Kidney (tissue), 14 donors: ENCODE results near the gene MAD1L1. TPM values are rescaled to one million over a fixed set of nuclear protein-coding genes. Genes with fewer than 3 reads are reported as not detected.
A peak's percentile ranks its signal among the peaks of the same experiment; 100 is the strongest.

Experiments used
- DNase-seq, 5 donors: peaks; one replicate each; pipeline ENCODE4 v3.0.0-alpha.2; 2013 to 2020
- FAIRE-seq: peaks from 2 replicates; lab custom pipeline; 2012; peaks lifted over from hg19 to GRCh38; lab: Jason Lieb, UNC
- H3K27ac ChIP-seq, 2 donors: one replicate each; pipeline ENCODE4 v1.7.0; 2013; ENCODE audit warnings: low read depth in 2 of 2, low read length in 2 of 2, inconsistent platforms in 1 of 2
- H3K27me3 ChIP-seq: one replicate; pipeline ENCODE4 v1.7.1; 2013; ENCODE audit warnings: low read length, inconsistent platforms; ENCODE audit not compliant: control insufficient read depth, insufficient read depth
- H3K36me3 ChIP-seq, 3 donors: one replicate each; pipeline versions ENCODE4 v1.7.0 to v1.7.1; 2013; ENCODE audit warnings: low read length in 3 of 3, control low read depth in 1 of 3, inconsistent platforms in 1 of 3; ENCODE audit not compliant: insufficient read depth in 3 of 3, control insufficient read depth in 2 of 3
- H3K4me1 ChIP-seq, 3 donors: one replicate each; pipeline versions ENCODE4 v1.7.0 to v1.7.1; 2013; ENCODE audit warnings: low read length in 3 of 3, inconsistent platforms in 1 of 3, low read depth in 1 of 3; ENCODE audit not compliant: control insufficient read depth in 2 of 3, insufficient read depth in 2 of 3
- H3K4me3 ChIP-seq, 3 donors: one replicate each; pipeline versions ENCODE4 v1.7.0 to v1.8.1; 2013; ENCODE audit warnings: low read length in 3 of 3, control low read depth in 1 of 3, inconsistent platforms in 1 of 3
- H3K9ac ChIP-seq, 3 donors: one replicate each; pipeline versions ENCODE4 v1.7.0 to v1.7.1; 2013; ENCODE audit warnings: low read length in 3 of 3, control low read depth in 1 of 3, inconsistent platforms in 1 of 3
- H3K9me3 ChIP-seq, 3 donors: one replicate each; pipeline versions ENCODE4 v1.7.0 to v1.7.1; 2013; ENCODE audit warnings: low read length in 3 of 3, control low read depth in 1 of 3, inconsistent platforms in 1 of 3; ENCODE audit not compliant: control insufficient read depth in 2 of 3, insufficient read depth in 1 of 3
- CTCF ChIP-seq: IDR thresholded peaks from 3 replicates; pipeline ENCODE4 v1.5.1; 2012; ENCODE audit warnings: mild to moderate bottlenecking, moderate library complexity, borderline replicate concordance; ENCODE audit not compliant: insufficient read depth; ENCODE audit errors: extremely low read depth
- intact Hi-C: fragments of 100-400 bp; cut with DNase I; formaldehyde crosslinking; loops from one replicate; pipeline ENCODE4 v1.11.1; 2022
- polyA plus RNA-seq: library from polyadenylated mRNA; stranded (reverse); fragments of 350-450 nt; fragmentation: Illumina TruSeq; extraction: RNeasy Lipid Tissue Mini Kit (QIAGEN cat#74804); gene quantifications from one replicate; pipeline ENCODE4 v1.2.3, GENCODE V29; 2014; ENCODE audit warnings: low read depth, low replicate concordance; ENCODE audit not compliant: insufficient read depth
- total RNA-seq: library from RNA; stranded (reverse); fragmentation: NEBNext Ultra II Directional; extraction: Animal tissue kit (Norgen Biotek cat#: 25700); gene quantifications from one replicate; pipeline ENCODE4 v1.2.1, GENCODE V29; 2021
- donor health status: control.
- donor health status: control.
- donor health status: control.
- donor health status: control.
- donor health status: control.
- donor health status: DM: yes; HTN: yes; CAD: no.
- donor health status: Normal renal cell carcinoma (clear cell type).

Gene MAD1L1
- total and polyA plus RNA-seq, 2 donors from 2014 or later, result 33.2 to 45.2 TPM

GRCh38 chr7:2065528-2065927, 167.2 kb downstream of the MAD1L1 start:
- FAIRE-seq, result no peak

GRCh38 chr7:2063563-2064260, 169.0 kb downstream of the MAD1L1 start:
- Histone ChIP-seq H3K36me3 (peaks cover 0 to 4% (median 0%) of the 10 kb centered on the region in 3 donors), H3K9ac (no peak overlapping the region), H3K9me3 (peaks cover 0 to 9% (median 5%) of the 10 kb centered on the region in 3 donors), H3K4me3 (no peak overlapping the region), H3K27me3 (no peaks in the 10 kb centered on the region), H3K27ac (no peak overlapping the region), H3K4me1 (peaks cover 0 to 4% (median 2%) of the 10 kb centered on the region in 3 donors)
- no peak for DNase-seq
- no peak for TF ChIP-seq CTCF
- intact Hi-C loops, result no loop called here
- FAIRE-seq, result no peak

More at GRCh38 chr7:2065528-2065927, 167.2 kb downstream of the MAD1L1 start:
- H3K27ac ChIP-seq, result no peak overlapping the region
- peaks cover 0 to under 1% (median 0%) of the 10 kb centered on the region in 3 donors for H3K9me3 ChIP-seq
- H3K27me3 ChIP-seq, result no peaks in the 10 kb centered on the region
- intact Hi-C loops, result no loop called here
- peaks cover 0 to 4% (median 0%) of the 10 kb centered on the region in 3 donors for H3K36me3 ChIP-seq
- DNase-seq, result peak in 4 of 5 donors; percentile 78 to 84 (median 83)
- H3K4me1 ChIP-seq, result peaks cover 0 to 4% (median 2%) of the 10 kb centered on the region in 3 donors
- H3K9ac ChIP-seq, result no peak overlapping the region
- H3K4me3 ChIP-seq, result no peak overlapping the region
- TF ChIP-seq CTCF, result no peak

- Histone ChIP-seq H3K9ac (no peak overlapping the region), H3K36me3 (peaks cover 0 to 1% (median 0%) of the 10 kb centered on the region in 3 donors), H3K4me3 (no peak overlapping the region), H3K27ac (no peak overlapping the region), H3K4me1 (peaks cover 0 to 4% (median 2%) of the 10 kb centered on the region in 3 donors), H3K9me3 (peaks cover 0 to 9% (median 5%) of the 10 kb centered on the region in 3 donors), H3K27me3 (no peaks in the 10 kb centered on the region)
- FAIRE-seq, result no peak
- intact Hi-C loops, result no loop called here
- no peak for DNase-seq
- TF ChIP-seq CTCF, result no peak
Observed at GRCh38 chr7:2062648-2063047, 170.1 kb downstream of the MAD1L1 start.
